Right ventricle myocardium superior (tissue), 1 donor: ENCODE data around the gene CTXN3. TPM values are rescaled to one million over a fixed set of nuclear protein-coding genes. Genes with fewer than 3 reads are reported as not detected.
A peak's percentile ranks its signal among the peaks of the same experiment; 100 is the strongest.
"Not testable (repeated sequence)": the region's sequence is repeated elsewhere in the genome, so short reads cannot be mapped to it uniquely, and the experiment has no call there.

ENCODE experiments used
- ATAC-seq: fragments of 200-7000 bp; cut with Tn5 transposase; one replicate; pipeline ENCODE4 v1.9.1; 2020; ENCODE audit warnings: mild to moderate bottlenecking; ENCODE audit not compliant: poor library complexity
- DNase-seq: peaks from one replicate; pipeline ENCODE4 v3.0.0-alpha.2; 2020
- intact Hi-C: fragments of 100-400 bp; cut with DNase I; formaldehyde crosslinking; loops from one replicate; pipeline ENCODE4 v1.11.2; 2022
- total RNA-seq: library from RNA; stranded (reverse); fragmentation: NEBNext Ultra II Directional; extraction: Animal tissue kit (Norgen Biotek cat#: 25700); gene quantifications from one replicate; pipeline ENCODE4 v1.2.1, GENCODE V29; 2021
- donor health status: DM: no; HTN: yes; CAD: no; lungs with severe emphysema.

CTXN3 gene
- total RNA-seq, 1 donor from 2014 or later, result not detected

- intact Hi-C loops, result no loop called here
- DNase-seq (no peak), ATAC-seq (no peak)
These were observed 1.4 kb upstream of the CTXN3 start for GRCh38 chr5:127647361-127647958.

GRCh38 chr5:127650022-127650421 is 1.1 kb downstream of the CTXN3 start:
- ATAC-seq (peak; percentile 62), DNase-seq (no peak)
- intact Hi-C loops, result no loop called here

- intact Hi-C loops, result no loop called here
- ATAC-seq (no peak), DNase-seq (no peak)
These were observed 1.8 kb downstream of the CTXN3 start for GRCh38 chr5:127650649-127651048.

- ATAC-seq, result no peak
- DNase-seq, result no peak
- intact Hi-C loops, result no loop called here
These were observed 4.2 kb downstream of the CTXN3 start for GRCh38 chr5:127652952-127653611.

- DNase-seq, result no peak
- intact Hi-C loops, result no loop called here
- ATAC-seq, result no peak
These were observed 7.9 kb downstream of the CTXN3 start for GRCh38 chr5:127656825-127657224.

GRCh38 chr5:127660047-127660733 is 11.3 kb downstream of the CTXN3 start:
- intact Hi-C loops, result no loop called here
- peak; percentile 39 for DNase-seq
- ATAC-seq, result peak; percentile 79

- DNase-seq (no peak), ATAC-seq (peak; percentile 66)
- intact Hi-C loops, result no loop called here
These were observed 15.2 kb downstream of the CTXN3 start for GRCh38 chr5:127664093-127664492.

- DNase-seq (no peak), ATAC-seq (no peak)
- intact Hi-C loops, result no loop called here
These were observed 16.8 kb downstream of the CTXN3 start for GRCh38 chr5:127665641-127666040.

GRCh38 chr5:127666043-127666716 is 17.3 kb downstream of the CTXN3 start:
- DNase-seq (no peak), ATAC-seq (peak; percentile 19)
- intact Hi-C loops, result no loop called here

GRCh38 chr5:127667926-127668325 is 19.0 kb downstream of the CTXN3 start:
- DNase-seq (no peak), ATAC-seq (no peak)
- intact Hi-C loops, result no loop called here

- ATAC-seq (no peak), DNase-seq (no peak)
- intact Hi-C loops, result no loop called here
These were observed 22.3 kb downstream of the CTXN3 start for GRCh38 chr5:127671218-127671617.

- ATAC-seq, result no peak
- no peak for DNase-seq
- intact Hi-C loops, result no loop called here
These were observed 24.4 kb downstream of the CTXN3 start for GRCh38 chr5:127673117-127673800.

GRCh38 chr5:127676951-127677350 is 28.1 kb downstream of the CTXN3 start:
- DNase-seq, ATAC-seq, intact Hi-C loops: not testable (repeated sequence)

GRCh38 chr5:127679691-127680330 is 30.9 kb downstream of the CTXN3 start:
- DNase-seq, intact Hi-C loops, ATAC-seq: not testable (repeated sequence)

- intact Hi-C loops, result no loop called here
- DNase-seq (no peak), ATAC-seq (no peak)
These were observed 31.7 kb downstream of the CTXN3 start for GRCh38 chr5:127680595-127680994.

- no peak for ATAC-seq
- intact Hi-C loops, result no loop called here
- no peak for DNase-seq
These were observed 34.1 kb downstream of the CTXN3 start for GRCh38 chr5:127683008-127683407.

- ATAC-seq (no peak), DNase-seq (no peak)
- intact Hi-C loops, result no loop called here
These were observed 36.0 kb downstream of the CTXN3 start for GRCh38 chr5:127684726-127685467.

- no peak for DNase-seq
- intact Hi-C loops, result no loop called here
- no peak for ATAC-seq
These were observed 36.8 kb downstream of the CTXN3 start for GRCh38 chr5:127685662-127686061.
